HG02623 (cell line): ENCODE measurements around the gene CUX1.

Experiments used
- ATAC-seq: cut with Tn5 transposase; IDR thresholded peaks from one replicate; pipeline ENCODE4 v1.9.1; 2021; ENCODE audit warnings: moderate library complexity; ENCODE audit not compliant: unreplicated experiment

The CUX1 gene

DNA sequence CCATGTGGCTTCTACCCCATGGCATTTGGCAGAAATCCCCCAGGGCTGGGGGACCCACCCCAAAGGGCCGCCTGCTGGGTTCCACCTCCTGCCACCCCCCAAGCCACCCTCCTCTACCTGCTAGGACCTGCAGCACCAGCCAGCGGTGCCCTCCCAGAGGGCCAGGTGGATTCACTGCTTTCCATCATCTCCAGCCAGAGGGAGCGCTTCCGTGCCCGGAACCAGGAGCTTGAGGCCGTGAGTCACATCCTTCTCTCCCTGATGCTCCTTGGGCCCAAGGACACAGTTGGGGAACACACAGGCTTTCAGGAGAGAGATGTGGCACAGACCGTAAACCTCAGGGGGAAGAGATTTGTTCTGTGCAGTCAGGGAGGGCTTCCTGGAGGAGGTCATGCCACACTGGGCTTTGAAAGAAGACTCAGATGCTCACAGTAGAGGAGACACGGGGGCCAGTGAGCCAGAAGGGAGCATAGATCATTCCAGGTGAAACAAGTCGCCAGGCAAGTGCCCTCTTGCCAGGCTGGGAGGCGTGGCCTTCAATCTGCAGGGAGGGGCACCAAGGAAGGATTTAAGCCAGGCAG is 457.8 kb downstream of the CUX1 start:
- ATAC-seq, result no peak

DNA sequence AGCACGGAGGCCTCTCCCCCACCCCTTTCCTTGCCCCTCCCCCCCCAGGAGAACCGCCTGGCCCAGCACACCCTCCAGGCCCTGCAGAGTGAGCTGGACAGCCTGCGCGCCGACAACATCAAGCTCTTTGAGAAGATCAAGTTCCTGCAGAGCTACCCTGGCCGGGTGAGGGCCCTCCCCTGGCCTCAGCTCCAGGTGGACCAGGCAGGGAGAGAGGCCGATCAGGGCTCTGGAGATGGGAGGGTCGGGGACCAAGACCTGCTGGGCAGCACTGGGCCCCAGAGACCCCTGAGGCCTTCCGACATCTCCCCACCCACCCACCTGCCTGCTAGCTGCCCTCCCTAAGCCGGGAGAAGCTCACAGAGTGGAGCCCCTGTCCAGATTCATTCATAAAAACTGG is 460.5 kb downstream of the CUX1 start:
- ATAC-seq, result no peak

DNA sequence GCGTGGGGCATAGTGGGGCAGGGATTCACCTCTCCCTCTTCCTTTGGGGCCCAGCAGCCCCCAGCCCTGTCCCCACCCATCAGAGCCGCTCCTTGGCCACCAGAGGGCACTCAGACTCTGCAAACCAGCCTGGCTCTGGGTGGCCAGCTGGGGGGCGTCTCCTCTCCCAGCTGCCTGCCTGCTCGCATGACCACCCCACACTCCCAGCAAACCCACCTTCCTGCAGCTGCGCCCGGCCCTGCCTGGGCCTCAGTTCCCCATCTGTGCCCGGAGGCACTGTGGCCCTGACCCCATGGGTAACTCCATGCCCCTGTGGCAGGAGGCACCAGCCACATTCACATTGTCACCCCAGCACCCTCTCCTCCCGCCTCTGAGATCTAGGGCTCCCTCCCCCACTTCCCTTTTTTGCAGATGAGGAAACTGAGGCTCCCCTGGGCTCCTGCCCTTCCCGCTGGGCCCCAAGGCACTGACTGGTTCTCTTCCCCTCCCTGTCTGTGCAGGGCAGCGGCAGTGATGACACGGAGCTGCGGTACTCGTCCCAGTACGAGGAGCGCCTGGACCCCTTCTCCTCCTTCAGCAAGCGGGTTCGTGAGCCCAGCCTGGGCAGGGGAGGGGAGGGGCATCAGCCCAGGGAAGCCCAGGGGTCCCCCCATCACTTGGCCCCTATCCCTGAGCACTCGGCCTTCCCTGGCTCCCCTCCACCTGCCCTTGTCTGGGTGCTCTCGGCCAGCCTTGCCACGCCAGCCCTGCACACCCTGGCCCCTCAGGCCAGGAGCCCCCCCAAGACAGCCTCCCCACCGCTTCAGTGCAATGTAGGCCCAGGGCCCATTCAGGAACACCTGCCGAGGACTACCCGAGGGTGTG is 462.3 kb downstream of the CUX1 start:
- peak; percentile 75 for ATAC-seq

DNA sequence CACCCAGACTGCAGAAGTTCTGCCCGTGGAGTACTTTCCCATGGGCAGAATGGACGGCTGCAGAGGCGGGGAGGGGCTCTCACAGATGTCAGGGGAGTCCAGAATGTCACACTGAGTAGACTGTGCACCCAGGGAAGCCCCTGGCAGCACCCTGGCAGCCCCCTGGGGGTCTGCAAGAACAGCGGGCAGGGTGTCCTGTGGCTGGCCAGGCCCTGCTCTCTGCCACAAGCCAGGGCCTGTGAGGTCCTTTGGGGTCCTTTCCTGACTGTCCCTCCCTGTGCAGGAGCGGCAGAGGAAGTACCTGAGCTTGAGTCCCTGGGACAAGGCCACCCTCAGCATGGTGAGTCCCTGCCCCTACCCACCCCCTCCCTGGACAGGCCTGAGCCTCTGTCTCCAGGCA is 463.1 kb downstream of the CUX1 start:
- no peak for ATAC-seq

- no peak for ATAC-seq
These were observed 464.4 kb downstream of the CUX1 start for GRCh38 chr7:102281785-102282184.

DNA sequence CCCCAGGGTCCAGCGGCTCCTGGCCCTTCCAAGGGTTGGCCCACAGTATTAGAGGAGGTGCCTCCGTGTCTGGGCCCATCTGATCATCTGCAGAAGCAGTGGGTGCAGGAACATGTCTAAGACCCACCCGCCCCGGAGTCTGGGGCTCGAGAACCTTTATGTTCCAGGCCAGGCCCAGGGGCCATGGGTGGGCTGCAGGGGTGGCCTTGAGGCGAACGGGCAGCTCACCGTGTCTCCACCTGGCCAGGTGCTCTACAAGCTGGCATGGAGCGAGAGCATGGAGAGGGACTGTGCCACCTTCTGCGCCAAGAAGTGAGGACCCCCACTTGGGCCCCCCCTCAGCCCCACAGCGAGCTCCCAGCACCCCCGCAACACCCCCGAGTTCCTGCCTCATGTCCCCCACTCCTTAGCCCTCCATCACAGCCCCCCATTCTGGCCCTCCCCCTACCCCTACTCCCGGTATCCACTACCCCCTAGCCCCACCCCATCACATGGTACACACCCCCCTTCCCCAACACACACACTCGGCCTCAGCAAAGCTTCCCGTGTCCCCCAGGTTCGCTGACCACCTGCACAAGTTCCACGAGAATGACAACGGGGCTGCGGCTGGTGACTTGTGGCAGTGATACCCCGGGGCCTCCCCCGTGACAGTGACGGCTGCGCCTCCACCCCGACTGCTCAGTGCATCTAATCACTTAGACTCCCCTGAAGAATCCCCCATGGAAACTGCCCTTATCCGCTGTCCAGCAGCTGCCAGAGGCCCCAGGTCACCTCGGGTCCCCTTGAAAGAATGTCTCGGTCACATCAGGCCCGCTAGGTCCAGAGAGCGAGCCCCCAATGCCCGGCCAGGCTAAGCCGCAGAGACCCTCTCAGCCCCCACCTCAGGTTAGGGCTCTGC is 465.3 kb downstream of the CUX1 start:
- ATAC-seq, result no peak

- ATAC-seq, result no peak
These were observed 466.2 kb downstream of the CUX1 start for GRCh38 chr7:102283477-102284189.

GRCh38 chr7:102284399-102284798 is 467.0 kb downstream of the CUX1 start:
- ATAC-seq, result no peak

GRCh38 chr7:102284891-102285539 is 467.6 kb downstream of the CUX1 start:
- no peak for ATAC-seq

GRCh38 chr7:102285540-102286236 is 468.3 kb downstream of the CUX1 start:
- no peak for ATAC-seq

GRCh38 chr7:102286237-102287110 is 469.0 kb downstream of the CUX1 start, which contains the start of gene SH2B2:
Gene SH2B2 (plus strand): TSS chr7:102286868. CDS start chr7:102300551, 13,683 bp downstream.
- no peak for ATAC-seq

DNA sequence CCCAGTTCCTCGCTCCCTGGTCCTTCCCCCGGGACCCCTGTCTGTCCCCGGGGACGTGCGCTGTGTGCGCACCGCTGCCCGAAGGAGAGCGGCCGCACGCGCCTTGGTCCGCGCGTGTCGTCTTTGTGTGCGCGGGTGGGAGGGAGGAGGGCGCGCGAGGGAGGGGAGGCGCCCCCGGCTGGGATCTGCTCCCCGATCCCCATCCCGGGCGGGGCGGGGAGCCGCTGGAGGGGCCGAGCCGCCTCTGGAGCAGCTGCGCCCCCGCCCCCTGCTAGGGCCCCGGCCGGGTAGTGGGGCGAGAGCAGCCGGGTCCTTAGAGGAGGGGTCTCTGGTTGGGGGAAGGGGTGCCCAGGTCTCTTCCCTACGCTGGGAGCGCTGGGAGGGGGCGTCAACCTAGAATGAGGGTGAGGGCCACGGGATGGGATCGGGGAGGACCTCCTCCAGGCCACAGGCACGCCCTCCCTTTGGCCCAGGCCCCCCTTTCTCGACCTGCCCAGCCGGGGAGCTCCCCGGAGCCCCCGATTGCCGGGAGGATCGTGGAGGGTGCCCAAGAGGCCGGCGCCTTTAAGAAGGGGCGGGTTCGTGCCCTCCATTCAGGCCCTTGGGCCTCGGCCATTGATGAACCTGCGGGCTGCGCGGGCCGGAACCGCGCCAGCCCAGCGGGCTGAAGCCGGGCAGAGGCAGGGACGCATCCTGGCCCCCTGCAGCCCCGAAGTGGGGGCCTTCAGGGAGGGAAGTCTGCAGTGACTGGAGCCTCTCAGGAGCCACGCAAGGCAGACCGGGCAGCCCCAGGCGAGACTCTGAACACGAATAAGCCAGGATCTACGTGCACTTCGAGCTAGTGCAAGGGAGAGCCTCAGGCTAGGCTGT is 469.9 kb downstream of the CUX1 start:
- ATAC-seq, result no peak

DNA sequence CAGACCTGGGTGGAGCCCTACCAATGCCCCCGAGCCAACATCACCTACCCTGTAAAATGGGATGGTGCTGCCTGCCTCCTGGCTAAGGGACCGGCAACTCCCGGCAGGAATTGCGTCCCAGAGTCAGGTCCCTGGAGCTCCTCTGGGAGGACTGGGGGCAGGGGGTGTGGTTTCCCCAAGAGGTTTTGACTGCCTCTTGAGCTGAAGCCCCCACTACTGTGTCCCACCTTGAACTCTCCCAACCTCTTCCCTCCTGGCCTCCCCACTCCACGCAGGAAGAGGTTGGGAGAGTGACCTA is 470.5 kb downstream of the CUX1 start:
- no peak for ATAC-seq

DNA sequence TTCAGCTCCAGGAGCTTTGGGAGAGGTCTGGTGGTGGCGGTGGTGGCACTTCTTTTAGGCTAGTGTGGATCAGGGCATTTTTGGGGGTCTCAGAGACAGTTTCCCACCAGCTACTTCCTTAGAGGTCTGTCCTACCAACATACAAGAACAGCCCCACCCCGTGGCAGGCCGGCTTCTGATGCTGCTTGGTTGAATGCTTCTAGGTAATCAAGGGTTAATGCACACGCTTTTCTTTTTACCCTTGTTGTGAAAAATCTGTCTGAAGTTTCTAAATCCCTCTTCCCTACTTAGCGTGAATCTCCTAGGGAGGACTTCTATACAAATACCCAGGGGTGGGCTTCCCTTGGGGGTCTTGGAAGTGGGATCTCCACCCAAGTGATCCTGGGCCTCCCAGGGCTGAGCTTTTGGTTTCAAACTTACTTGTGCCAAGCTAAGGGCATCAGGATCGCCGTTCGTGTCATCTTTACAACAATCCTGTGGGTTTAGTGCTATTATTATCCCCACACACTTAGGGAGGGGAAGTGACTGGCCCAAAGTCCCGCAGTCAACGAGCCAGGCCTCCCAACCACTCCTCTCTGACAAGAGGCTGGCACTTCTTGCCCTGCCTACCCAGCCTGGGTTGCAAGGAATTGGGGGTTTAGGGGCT is 471.0 kb downstream of the CUX1 start:
- ATAC-seq, result no peak

DNA sequence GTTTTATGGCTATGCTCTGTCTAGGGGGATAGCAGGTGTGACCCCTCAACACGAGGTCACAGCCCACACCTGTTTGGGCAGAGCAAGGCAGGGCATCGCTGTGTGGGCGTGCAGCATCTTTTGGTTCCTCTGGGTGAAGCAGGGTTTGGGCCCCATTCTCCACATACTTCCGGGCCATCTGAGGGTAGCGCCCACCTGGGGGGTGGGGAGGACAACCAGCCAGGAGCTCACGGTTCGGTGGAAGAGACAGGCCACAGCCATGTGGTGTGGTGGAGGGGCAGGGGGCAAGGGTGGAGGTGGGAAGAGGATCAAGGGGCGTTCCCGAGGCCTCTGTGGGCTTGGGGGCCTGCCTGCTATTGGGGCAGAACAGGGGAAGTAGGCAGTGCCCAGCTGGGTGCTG is 471.6 kb downstream of the CUX1 start:
- no peak for ATAC-seq

GRCh38 chr7:102291056-102291915 is 473.9 kb downstream of the CUX1 start:
- ATAC-seq, result no peak

DNA sequence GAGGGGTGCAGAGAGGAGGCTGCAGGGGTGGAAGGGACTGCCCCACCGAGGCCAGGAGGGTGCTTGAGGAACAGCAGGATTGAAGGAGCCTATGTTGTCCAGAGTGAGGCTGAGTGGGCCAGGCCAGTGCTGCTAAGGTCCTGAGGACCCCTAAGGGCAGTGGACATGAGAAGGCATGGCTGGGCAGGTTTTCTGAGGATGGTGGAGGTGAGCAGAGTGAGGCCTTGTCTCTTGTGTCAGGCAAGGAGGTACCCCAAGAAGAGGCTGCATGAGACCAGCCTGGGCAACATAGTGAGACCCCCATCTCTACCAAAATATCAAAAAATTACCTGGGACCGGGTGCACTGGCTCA is 474.5 kb downstream of the CUX1 start:
- ATAC-seq, result no peak
